HG02623 (cell line): ENCODE measurements around the gene NCS1.

Experiments used
- ATAC-seq: cut with Tn5 transposase; IDR thresholded peaks from one replicate; pipeline ENCODE4 v1.9.1; 2021; ENCODE audit warnings: moderate library complexity; ENCODE audit not compliant: unreplicated experiment

NCS1 gene

GRCh38 chr9:130193103-130193502, 20.9 kb downstream of the NCS1 start:
- ATAC-seq: no peak

- no peak for ATAC-seq
Observed at GRCh38 chr9:130193531-130194377, 21.6 kb downstream of the NCS1 start.

- ATAC-seq: no peak
Observed at GRCh38 chr9:130194378-130194932, 22.3 kb downstream of the NCS1 start.

GRCh38 chr9:130195638-130196037, 23.4 kb downstream of the NCS1 start:
- no peak for ATAC-seq

- no peak for ATAC-seq
Observed at GRCh38 chr9:130196643-130197042, 24.4 kb downstream of the NCS1 start.

GRCh38 chr9:130197386-130197785, 25.2 kb downstream of the NCS1 start:
- no peak for ATAC-seq

GRCh38 chr9:130197888-130198287, 25.7 kb downstream of the NCS1 start:
- no peak for ATAC-seq

GRCh38 chr9:130198501-130199179, 26.4 kb downstream of the NCS1 start:
- ATAC-seq: no peak

- no peak for ATAC-seq
Observed at GRCh38 chr9:130199605-130200004, 27.4 kb downstream of the NCS1 start.

GRCh38 chr9:130200038-130200849, 28.0 kb downstream of the NCS1 start:
- ATAC-seq: no peak

GRCh38 chr9:130201399-130201873, 29.2 kb downstream of the NCS1 start:
- no peak for ATAC-seq

GRCh38 chr9:130201974-130202373, 29.8 kb downstream of the NCS1 start:
- no peak for ATAC-seq

GRCh38 chr9:130204341-130204740, 32.1 kb downstream of the NCS1 start:
- no peak for ATAC-seq

GRCh38 chr9:130204959-130205358, 32.8 kb downstream of the NCS1 start:
- no peak for ATAC-seq

- ATAC-seq: no peak
Observed at GRCh38 chr9:130205912-130206311, 33.7 kb downstream of the NCS1 start.

- ATAC-seq: no peak
Observed at GRCh38 chr9:130206579-130206978, 34.4 kb downstream of the NCS1 start.

- ATAC-seq: no peak
Observed at GRCh38 chr9:130207241-130207992, 35.2 kb downstream of the NCS1 start.

GRCh38 chr9:130208600-130209347, 36.6 kb downstream of the NCS1 start:
- no peak for ATAC-seq

GRCh38 chr9:130209422-130209821, 37.2 kb downstream of the NCS1 start:
- no peak for ATAC-seq
